ENCODE measurements around the gene CLIP1.
A peak's percentile ranks its signal among the peaks of the same experiment; 100 is the strongest.
"Not testable (repeated sequence)": the region's sequence is repeated elsewhere in the genome, so short reads cannot be mapped to it uniquely, and the experiment has no call there.

Gene CLIP1

DNA sequence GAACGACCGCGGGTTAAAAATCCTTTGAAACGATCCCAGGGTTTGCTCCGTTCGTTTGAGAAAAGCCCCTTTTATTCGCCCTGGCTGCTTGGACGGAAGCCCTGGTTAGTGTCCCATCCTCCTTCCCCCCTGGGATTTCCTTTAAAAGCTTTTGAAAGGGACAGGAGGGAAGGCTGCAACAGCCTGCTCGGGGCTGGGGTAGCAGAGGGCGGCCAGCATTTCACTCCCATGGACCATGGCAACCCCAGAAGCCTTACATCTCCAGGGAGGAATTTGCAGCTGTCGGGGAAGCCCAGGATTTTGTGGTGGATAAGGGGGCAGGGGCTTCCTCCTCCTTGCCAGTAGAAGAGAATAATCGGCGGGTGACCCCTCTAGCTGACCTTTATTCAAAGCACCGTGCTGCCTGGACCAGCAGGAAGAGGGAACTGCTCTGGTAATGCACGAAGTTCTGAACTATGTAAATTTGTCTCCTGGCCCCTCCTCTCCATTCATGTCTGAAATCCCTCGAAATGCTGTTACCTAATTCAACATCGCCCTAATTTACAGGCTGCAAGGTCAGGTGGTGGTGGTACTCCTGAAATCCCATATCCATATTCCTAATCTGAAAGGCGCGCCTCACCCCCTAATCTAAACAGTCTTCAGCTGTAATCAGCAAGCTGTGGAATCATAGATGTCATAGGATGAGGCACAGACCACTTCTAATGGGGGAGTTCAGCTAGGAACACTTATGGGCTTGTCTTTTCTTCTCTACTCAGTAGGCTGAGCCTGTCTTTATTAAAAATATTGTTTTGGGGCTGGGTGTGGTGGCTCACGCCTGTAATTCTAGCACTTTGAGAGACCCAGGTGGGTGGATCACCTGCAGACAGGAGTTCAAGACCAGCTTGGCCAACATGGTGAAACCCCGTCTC is 1.0 kb upstream of the CLIP1 start:
- no peak for DNase-seq (ENCODE audit: low read depth)
- no peak for TF ChIP-seq CTCF (IDR thresholded peaks at IDR 0.05; ENCODE audit: low read depth, low read length, missing control alignments)
- peak overlapping the region; percentile 59 for H3K4me3 ChIP-seq (ENCODE audit: low read depth, low read length)

GRCh38 chr12:122422730-122423257 is 325 bp upstream of the CLIP1 start:
- peak overlapping the region; percentile 59 for H3K4me3 ChIP-seq (ENCODE audit: low read depth, low read length)
- no peak for TF ChIP-seq CTCF (IDR thresholded peaks at IDR 0.05; ENCODE audit: low read depth, low read length, missing control alignments)
- no peak for DNase-seq (ENCODE audit: low read depth)

GRCh38 chr12:122421187-122421820 is 1.2 kb downstream of the CLIP1 start:
- TF ChIP-seq CTCF (IDR thresholded peaks at IDR 0.05; ENCODE audit: low read depth, low read length, missing control alignments), result no peak
- H3K4me3 ChIP-seq (ENCODE audit: low read depth, low read length), result peak overlapping the region; percentile 80
- no peak for DNase-seq (ENCODE audit: low read depth)

DNA sequence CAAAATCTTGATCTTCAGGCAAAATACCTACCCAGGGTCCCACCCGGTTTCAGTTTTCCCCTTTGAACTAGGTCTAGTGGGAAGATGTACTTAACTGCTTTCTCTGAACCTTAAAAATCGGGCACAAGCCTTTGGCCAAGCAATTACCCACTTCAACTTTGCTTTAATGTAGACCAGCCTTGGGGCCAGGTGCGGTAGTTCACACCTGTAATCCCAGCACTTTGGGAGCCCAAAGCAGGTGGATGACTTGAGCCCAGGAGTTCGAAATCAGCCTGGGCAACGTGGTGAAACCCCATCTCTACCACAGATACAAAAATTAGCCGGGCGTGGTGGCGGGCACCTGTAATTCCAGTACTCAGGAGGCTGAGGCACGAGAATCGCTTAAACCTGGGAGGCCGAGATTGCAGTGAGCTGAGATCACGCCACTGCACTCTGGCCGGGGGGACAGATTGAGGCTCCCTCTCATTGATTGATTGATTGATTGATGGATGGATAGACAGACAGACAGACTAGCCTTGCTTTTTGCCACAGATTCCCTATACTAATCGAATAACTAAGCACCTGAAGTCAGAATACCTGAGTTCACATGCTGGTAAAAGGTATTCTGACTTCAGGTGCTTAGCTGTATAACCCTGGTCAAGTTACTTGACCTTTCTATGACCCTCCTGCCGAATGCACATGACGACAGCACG is 1.9 kb downstream of the CLIP1 start:
- DNase-seq (ENCODE audit: low read depth), result no peak
- peak overlapping the region; percentile 80 for H3K4me3 ChIP-seq (ENCODE audit: low read depth, low read length)
- TF ChIP-seq CTCF (IDR thresholded peaks at IDR 0.05; ENCODE audit: low read depth, low read length, missing control alignments), result no peak

DNA sequence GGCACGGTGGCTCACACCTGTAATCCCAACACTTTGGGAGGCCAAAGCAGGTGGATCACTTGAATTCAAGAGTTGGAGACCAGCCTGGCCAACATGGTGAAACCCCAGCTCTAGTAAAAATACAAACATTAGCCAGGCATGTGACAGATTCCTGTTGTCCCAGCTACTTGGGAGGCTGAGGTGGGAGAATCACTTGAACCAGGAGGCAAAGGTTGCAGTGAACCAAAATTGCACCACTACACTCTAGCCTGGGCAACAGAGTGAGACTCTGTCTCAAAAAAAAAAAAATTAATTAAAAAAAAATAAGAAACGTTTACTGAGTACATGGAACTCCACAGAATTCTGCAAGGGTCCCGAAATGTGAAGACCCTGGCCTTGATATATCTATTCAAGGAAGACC is 3.4 kb downstream of the CLIP1 start:
- not testable (repeated sequence) for DNase-seq (ENCODE audit: low read depth); H3K4me3 ChIP-seq (ENCODE audit: low read depth, low read length)

- DNase-seq (ENCODE audit: low read depth); H3K4me3 ChIP-seq (ENCODE audit: low read depth, low read length): not testable (repeated sequence)
These were observed 6.8 kb downstream of the CLIP1 start for GRCh38 chr12:122415665-122416064.

GRCh38 chr12:122413516-122414404 is 8.7 kb downstream of the CLIP1 start:
- H3K4me3 ChIP-seq (ENCODE audit: low read depth, low read length), result no peak overlapping the region; the same call in 1 of the 2 replicates
- DNase-seq (ENCODE audit: low read depth), result no peak
- TF ChIP-seq CTCF (IDR thresholded peaks at IDR 0.05; ENCODE audit: low read depth, low read length, missing control alignments), result no peak

Data from GM12864 (cell line).